A549 (cell line): ENCODE results near the gene FNTB.

ENCODE experiments used
- CEBPB ChIP-seq, 2 experiments: fragments of >200 bp in 1 of 2; sonication (Bioruptor Twin) in 1 of 2; formaldehyde crosslinking in 1 of 2; IDR thresholded peaks; 2 replicates each; pipeline ENCODE4 v1.6.1; 2012 to 2016
- CTCF ChIP-seq: fragments of >200 bp; sonication (Bioruptor Twin); formaldehyde crosslinking; IDR thresholded peaks from 3 replicates; pipeline ENCODE4 v1.5.1; 2016
- MAX ChIP-seq: IDR thresholded peaks from 2 replicates; pipeline ENCODE4 v1.6.1; 2012
- NR3C1 ChIP-seq: fragments of >200 bp; sonication (Bioruptor Twin); formaldehyde crosslinking; IDR thresholded peaks from 3 replicates; pipeline ENCODE4 v1.6.1; 2017
- POLR2A ChIP-seq: IDR thresholded peaks from 2 replicates; pipeline ENCODE4 v1.6.1; 2012; ENCODE audit warnings: mild to moderate bottlenecking, low read length
- REST ChIP-seq: fragments of 200-600 bp; sonication (generic); IDR thresholded peaks from 2 replicates; pipeline ENCODE4 v1.6.1; 2016; ENCODE audit warnings: antibody characterized with exemption, mild to moderate bottlenecking, moderate library complexity
- SMC3 ChIP-seq: fragments of >200 bp; sonication (Bioruptor Twin); formaldehyde crosslinking; IDR thresholded peaks from 3 replicates; pipeline ENCODE4 v1.6.1; 2018; ENCODE audit warnings: inconsistent platforms
- ZFP36 ChIP-seq: fragments of 450-650 bp; IDR thresholded peaks from 2 replicates; pipeline ENCODE4 v1.6.1; 2014; ENCODE audit warnings: borderline replicate concordance; ENCODE audit not compliant: partially characterized antibody

- no peak for TF ChIP-seq NR3C1
- TF ChIP-seq POLR2A: no peak
- no peak for TF ChIP-seq CTCF
- TF ChIP-seq REST: no peak
- no peak for TF ChIP-seq MAX
- no peak for TF ChIP-seq CEBPB (IDR thresholded peaks at IDR 0.05)
- TF ChIP-seq ZFP36: no peak
- TF ChIP-seq SMC3: no peak
These were observed 46.5 kb downstream of the FNTB start for GRCh38 chr14:65033181-65033580.
